GM12878 (cell line): ENCODE data around the gene CIAO2B. TPM values are rescaled to one million over a fixed set of nuclear protein-coding genes. Genes with fewer than 3 reads are reported as not detected.

Experiments
- ATAC-seq: fragments of 200-7000 bp; cut with Tn5 transposase; 3 replicates; pipeline ENCODE4 v1.9.1; 2020; ENCODE audit warnings: mild to moderate bottlenecking, moderate library complexity
- BruUV-seq: library from RNA; stranded (reverse); fragments of 400-500 nt; replicated peaks from 2 replicates; lab custom pipeline; 2021; lab: Mats Ljungman, UMichigan
- CTCF ChIA-PET: fragments of 300-600 bp; sonication (Branson Sonifier 250); formaldehyde crosslinking; extraction: SDS; loops from one replicate; lab custom pipeline; 2021; ENCODE audit warnings: inconsistent platforms; lab: Yijun Ruan, JAX
- POLR2A ChIA-PET: fragments of 350-600 bp; formaldehyde crosslinking; extraction: SDS; loops from one replicate; lab custom pipeline; 2021; ENCODE audit warnings: inconsistent platforms; lab: Charles Lee
- RAD21 ChIA-PET: fragments of 300-600 bp; sonication (Branson Sonifier 250); formaldehyde crosslinking; loops from one replicate; lab custom pipeline; 2023; ENCODE audit warnings: antibody characterized with exemption; ENCODE audit not compliant: unreplicated experiment; lab: Charles Lee
- SMC1A ChIA-PET: fragments of 300-600 bp; sonication (Branson Sonifier 250); formaldehyde crosslinking; loops from one replicate; lab custom pipeline; 2023; ENCODE audit not compliant: unreplicated experiment, uncharacterized antibody; lab: Charles Lee
- DNase-seq: peaks from one replicate; pipeline ENCODE4 v3.0.0-alpha.2; 2011; ENCODE audit warnings: low read depth, low spot score
- FAIRE-seq: peaks from 3 replicates; lab custom pipeline; 2011; peaks lifted over from hg19 to GRCh38; lab: Jason Lieb, UNC
- H2AFZ ChIP-seq: 2 replicates; pipeline ENCODE4 v1.6.0; 2011; ENCODE audit warnings: low read depth, low read length, control low read depth; ENCODE audit not compliant: control insufficient read depth
- H3K27ac ChIP-seq: 2 replicates; pipeline ENCODE4 v1.5.1; 2011; ENCODE audit warnings: control low read depth; ENCODE audit not compliant: control insufficient read depth, insufficient read depth
- H3K27me3 ChIP-seq, 2 experiments: replicated peaks in 1 of 2; 2 replicates each; pipeline versions ENCODE4 v1.6.0 to v1.6.1; 2011; ENCODE audit warnings: low read length in 1 of 2; ENCODE audit not compliant: control insufficient read depth in 2 of 2, insufficient read depth in 2 of 2
- H3K36me3 ChIP-seq, 2 experiments: 2 replicates each; pipeline ENCODE4 v1.5.1; 2011; ENCODE audit warnings: low read length in 1 of 2; ENCODE audit not compliant: control insufficient read depth in 2 of 2, insufficient read depth in 2 of 2
- H3K4me1 ChIP-seq: 2 replicates; pipeline ENCODE4 v1.6.1; 2011; ENCODE audit warnings: mild to moderate bottlenecking, low read length, moderate library complexity, mixed read lengths; ENCODE audit not compliant: control insufficient read depth, insufficient read depth
- H3K4me2 ChIP-seq: 2 replicates; pipeline ENCODE4 v1.6.0; 2011; ENCODE audit warnings: control low read depth; ENCODE audit not compliant: control insufficient read depth, insufficient read depth
- H3K4me3 ChIP-seq: fragments of 200-600 bp; sonication (generic); 2 replicates; pipeline ENCODE4 v1.5.1; 2016
- H3K79me2 ChIP-seq: 2 replicates; pipeline ENCODE4 v1.6.0; 2011; ENCODE audit warnings: low read length; ENCODE audit not compliant: control insufficient read depth, insufficient read depth
- H3K9ac ChIP-seq: 2 replicates; pipeline ENCODE4 v1.8.0; 2011; ENCODE audit warnings: low read length, control low read depth, mixed read lengths; ENCODE audit not compliant: control insufficient read depth, insufficient read depth
- H3K9me3 ChIP-seq: replicated peaks from 3 replicates; pipeline ENCODE4 v1.5.1; 2011; ENCODE audit warnings: mild to moderate bottlenecking, low read length; ENCODE audit not compliant: control insufficient read depth, insufficient read depth
- H4K20me1 ChIP-seq: 2 replicates; pipeline ENCODE4 v1.6.0; 2011; ENCODE audit not compliant: control insufficient read depth, insufficient read depth
- GABPA ChIP-seq: IDR thresholded peaks from 2 replicates; pipeline ENCODE4 v1.6.1; 2014; ENCODE audit warnings: antibody characterized with exemption, low read depth, mild to moderate bottlenecking, inconsistent platforms
- STAT1 ChIP-seq: fragments of 450-650 bp; conservative IDR thresholded peaks from 2 replicates; pipeline ENCODE4 v1.6.1; 2014; ENCODE audit warnings: antibody characterized with exemption, mild to moderate bottlenecking
- WGBS: methylation state at CpG from one replicate; pipeline ENCODE4 v1.1.6; 2016; ENCODE audit warnings: low lambda C conversion rate; ENCODE audit not compliant: insufficient replicate concordance, insufficient coverage; ENCODE audit errors: missing lambda C conversion rate; 5-methylcytosine and 5-hydroxymethylcytosine counted together
- in situ Hi-C: fragments of 300-500 bp; cut with MboI; formaldehyde crosslinking; loops from 9 replicates; pipeline ENCODE4 v1.14.3; 2018; ENCODE audit warnings: mixed read lengths
- intact Hi-C: fragments of 100-400 bp; cut with micrococcal nuclease; formaldehyde crosslinking; loops from one replicate; pipeline ENCODE4 v1.14.2; 2022; ENCODE audit not compliant: unreplicated experiment
- polyA plus RNA-seq, 11 experiments: library from polyadenylated mRNA; depleted of rRNA in 4 of 11; unstranded in 6 of 11; stranded (reverse) in 5 of 11; fragments of >200 nt; fragmentation: Nextera tagmentation in 4 of 11; fragmentation: Illumina TruSeq in 1 of 11; extraction: Ambion mirVana in 4 of 11; extraction: Trizol in 1 of 11; gene quantifications; 1 replicate in 1 of 11; 2 replicates in 10 of 11; pipeline versions ENCODE4 v1.2.1 to v1.2.3, GENCODE V29; 2011 to 2016; ENCODE audit warnings: inconsistent platforms in 2 of 11, missing spikeins in 2 of 11, low read depth in 1 of 11
- total RNA-seq, 4 experiments: library from RNA; depleted of rRNA in 3 of 4; stranded (reverse); fragments of >200 nt in 3 of 4; fragmentation: Illumina TruSeq in 1 of 4; extraction: Trizol in 1 of 4; gene quantifications; 2 replicates each; pipeline versions ENCODE4 v1.2.1 to v1.2.3, GENCODE V29; 2013 to 2021
- TF ChIP-seq, protein P1 (sequence below): fragments of 450-650 bp; IDR thresholded peaks from 2 replicates; pipeline ENCODE4 v1.6.1; 2017; ENCODE audit warnings: mild to moderate bottlenecking, moderate library complexity

CIAO2B gene
- total and polyA plus RNA-seq, 10 of the 15 experiments (the other 5 are each of a cell fraction or from before 2014, with no cell fraction given): 76.4 to 241 (median 138) TPM

DNA sequence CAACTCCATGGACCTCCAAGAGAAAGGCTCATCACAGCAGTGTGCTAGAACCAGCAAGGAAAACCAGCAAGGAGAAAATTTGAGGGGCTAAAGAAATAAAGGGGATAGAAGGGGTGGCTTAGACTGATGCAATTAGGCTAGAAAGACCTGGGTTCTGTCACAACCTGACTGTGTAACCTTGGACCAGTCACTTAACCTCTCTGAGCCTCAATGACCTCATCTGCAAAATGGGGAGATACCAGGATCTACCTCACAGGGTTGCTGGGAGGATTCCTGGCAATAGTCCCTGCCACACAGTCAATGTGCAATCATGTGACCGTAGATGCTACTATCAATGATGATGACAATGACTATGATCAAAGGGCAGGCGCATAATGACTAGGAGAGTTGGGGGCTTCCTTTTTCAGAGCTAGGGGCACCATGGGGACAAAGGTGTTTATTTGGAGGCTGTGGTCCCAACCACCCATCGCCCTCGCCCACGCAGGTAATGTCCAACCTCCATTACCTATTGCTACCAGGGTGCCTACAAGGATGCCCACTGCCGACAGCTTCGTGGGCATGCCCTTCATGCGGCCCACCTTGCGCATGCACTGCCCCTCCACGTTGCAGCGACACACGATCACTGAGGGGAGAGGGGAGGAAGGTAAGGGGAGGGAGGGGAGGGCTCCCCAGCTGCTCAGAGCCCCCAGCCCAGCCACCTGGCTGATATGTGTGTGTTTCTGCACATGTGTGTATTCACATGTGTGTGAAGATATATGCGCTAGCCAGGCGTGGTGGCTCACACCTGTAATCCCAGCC is 25.2 kb downstream of the CIAO2B start:
- FAIRE-seq (no peak), DNase-seq (no peak), ATAC-seq (no peak)
- Histone ChIP-seq H3K4me2 (no peak overlapping the region), H3K27me3 (no peaks in the 10 kb centered on the region; a peak in 1 of 4 replicates), H4K20me1 (no peaks in the 10 kb centered on the region), H3K4me1 (peaks cover 4% of the 10 kb centered on the region; the same call in 1 of the 2 replicates), H3K9me3 (no peaks in the 10 kb centered on the region), H2AFZ (no peak overlapping the region), H3K4me3 (no peak overlapping the region), H3K36me3 (no peaks in the 10 kb centered on the region), H3K79me2 (no peaks in the 10 kb centered on the region), H3K27ac (no peak overlapping the region), H3K9ac (no peak overlapping the region)
- ChIA-PET SMC1A (interaction anchor here (1.4 kb wide), 1 partner anchor 41 kb away, joined by 3 read pairs; no protein-coding TSS in a partner anchor), RAD21 (no interaction called here), CTCF (interaction anchor here (1.2 to 1.3 kb wide), 2 partner anchors 12 to 16 kb away, joined by 3 to 4 read pairs; no protein-coding TSS in a partner anchor), POLR2A (no interaction called here)
- no TSS peak for BruUV-seq
- in situ Hi-C loops: no loop called here
- WGBS: 54% methylated on average over 9 of the region's 14 CpGs
- intact Hi-C loops: no loop called here
- TF ChIP-seq GABPA (no peak), STAT1 (no peak)
- TF ChIP-seq, protein P1, sequence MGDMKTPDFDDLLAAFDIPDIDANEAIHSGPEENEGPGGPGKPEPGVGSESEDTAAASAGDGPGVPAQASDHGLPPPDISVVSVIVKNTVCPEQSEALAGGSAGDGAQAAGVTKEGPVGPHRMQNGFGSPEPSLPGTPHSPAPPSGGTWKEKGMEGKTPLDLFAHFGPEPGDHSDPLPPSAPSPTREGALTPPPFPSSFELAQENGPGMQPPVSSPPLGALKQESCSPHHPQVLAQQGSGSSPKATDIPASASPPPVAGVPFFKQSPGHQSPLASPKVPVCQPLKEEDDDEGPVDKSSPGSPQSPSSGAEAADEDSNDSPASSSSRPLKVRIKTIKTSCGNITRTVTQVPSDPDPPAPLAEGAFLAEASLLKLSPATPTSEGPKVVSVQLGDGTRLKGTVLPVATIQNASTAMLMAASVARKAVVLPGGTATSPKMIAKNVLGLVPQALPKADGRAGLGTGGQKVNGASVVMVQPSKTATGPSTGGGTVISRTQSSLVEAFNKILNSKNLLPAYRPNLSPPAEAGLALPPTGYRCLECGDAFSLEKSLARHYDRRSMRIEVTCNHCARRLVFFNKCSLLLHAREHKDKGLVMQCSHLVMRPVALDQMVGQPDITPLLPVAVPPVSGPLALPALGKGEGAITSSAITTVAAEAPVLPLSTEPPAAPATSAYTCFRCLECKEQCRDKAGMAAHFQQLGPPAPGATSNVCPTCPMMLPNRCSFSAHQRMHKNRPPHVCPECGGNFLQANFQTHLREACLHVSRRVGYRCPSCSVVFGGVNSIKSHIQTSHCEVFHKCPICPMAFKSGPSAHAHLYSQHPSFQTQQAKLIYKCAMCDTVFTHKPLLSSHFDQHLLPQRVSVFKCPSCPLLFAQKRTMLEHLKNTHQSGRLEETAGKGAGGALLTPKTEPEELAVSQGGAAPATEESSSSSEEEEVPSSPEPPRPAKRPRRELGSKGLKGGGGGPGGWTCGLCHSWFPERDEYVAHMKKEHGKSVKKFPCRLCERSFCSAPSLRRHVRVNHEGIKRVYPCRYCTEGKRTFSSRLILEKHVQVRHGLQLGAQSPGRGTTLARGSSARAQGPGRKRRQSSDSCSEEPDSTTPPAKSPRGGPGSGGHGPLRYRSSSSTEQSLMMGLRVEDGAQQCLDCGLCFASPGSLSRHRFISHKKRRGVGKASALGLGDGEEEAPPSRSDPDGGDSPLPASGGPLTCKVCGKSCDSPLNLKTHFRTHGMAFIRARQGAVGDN: no peak
